Heart right ventricle (tissue), 16 donors: Measurements from ENCODE around the gene MMP28. TPM values are rescaled to one million over a fixed set of nuclear protein-coding genes. Genes with fewer than 3 reads are reported as not detected.

Experiments used
- ATAC-seq, 8 donors: fragments of 200-7000 bp; cut with Tn5 transposase; one replicate each; pipeline ENCODE4 v1.9.1; 2020; ENCODE audit warnings: mild to moderate bottlenecking in 8 of 8, moderate library complexity in 8 of 8, moderate number of reproducible peaks in 1 of 8
- DNase-seq, 2 donors: peaks; one replicate each; pipeline ENCODE4 v3.0.0-alpha.2; 2020
- H3K27ac ChIP-seq, 10 donors: fragments of 200-600 bp; sonication (generic) in 2 of 10; one replicate each; pipeline versions ENCODE4 v1.5.0 to v1.8.0; 2020 to 2022; ENCODE audit warnings: mild to moderate bottlenecking in 3 of 10
- H3K27me3 ChIP-seq, 7 donors: fragments of 200-600 bp; one replicate each; pipeline ENCODE4 v1.8.0; 2021 to 2022; ENCODE audit warnings: mild to moderate bottlenecking in 2 of 7
- H3K36me3 ChIP-seq, 9 donors: fragments of 200-600 bp; sonication (generic) in 1 of 9; one replicate each; pipeline versions ENCODE4 v1.5.0 to v1.8.0; 2020 to 2022; ENCODE audit warnings: mild to moderate bottlenecking in 2 of 9
- H3K4me1 ChIP-seq, 9 donors: fragments of 200-600 bp; sonication (generic) in 1 of 9; one replicate each; pipeline versions ENCODE4 v1.5.0 to v1.8.0; 2020 to 2022; ENCODE audit warnings: mild to moderate bottlenecking in 4 of 9
- H3K4me3 ChIP-seq, 10 donors: fragments of 200-600 bp; sonication (generic) in 2 of 10; one replicate each; pipeline versions ENCODE4 v1.5.0 to v1.8.0; 2020 to 2022; ENCODE audit warnings: mild to moderate bottlenecking in 7 of 10, moderate library complexity in 2 of 10
- H3K9me3 ChIP-seq, 11 donors: fragments of 200-600 bp in 10 of 11; sonication (generic) in 2 of 11; one replicate each; pipeline versions ENCODE4 v1.5.0 to v1.8.0; 2013 to 2022; ENCODE audit warnings: mild to moderate bottlenecking in 2 of 11, control low read depth in 1 of 11, moderate library complexity in 1 of 11
- CTCF ChIP-seq, 9 donors: fragments of 200-600 bp; sonication (generic) in 2 of 9; IDR thresholded peaks; one replicate each; pipeline versions ENCODE4 v1.5.0 to v1.8.0; 2021 to 2022; ENCODE audit warnings: antibody characterized with exemption in 9 of 9, mild to moderate bottlenecking in 5 of 9, moderate library complexity in 1 of 9
- WGBS, 2 donors: extraction: QIAGEN DNeasy Blood & Tissue Kit; methylation state at CpG; one replicate each; pipeline ENCODE4 v1.1.7; 2013; ENCODE audit warnings: inconsistent platforms in 1 of 2; 5-methylcytosine and 5-hydroxymethylcytosine counted together
- intact Hi-C, 10 donors: fragments of 100-400 bp; cut with DNase I; formaldehyde crosslinking; loops; one replicate each; pipeline versions ENCODE4 v1.11.1 to v1.14.2; 2022
- polyA plus RNA-seq, 2 donors: library from polyadenylated mRNA; stranded (reverse); fragments of 200-250 nt; gene quantifications; one replicate each; pipeline ENCODE4 v1.2.3, GENCODE V29; 2013
- total RNA-seq, 10 donors: library from RNA; stranded (reverse); fragmentation: NEBNext Ultra II Directional in 3 of 10; extraction: Animal tissue kit (Norgen Biotek cat#: 25700) in 3 of 10; gene quantifications; one replicate each; pipeline versions ENCODE4 v1.2.1 to v1.2.4, GENCODE V29; 2021 to 2023
- donor health status: Arrhythmogenic right ventricular cardiomyopathy.
- donor health status: ischemic (EF 13 %, LVEDD 7.1; RV severe dilation, severe dysfunction).
- donor health status: healthy with polysubstance abuse.
- donor health status: DM: no; HTN: yes; CAD: no.
- donor health status: DM: no; HTN: no; CAD: no.
- donor health status: ischemic (EF 25% LVEDD 6.9; RV normal size, moderate dysfunction).
- donor health status: ischemic (EF 25% LVEDD 5.7; RV mildly dilated, moderate dysfunction).
- donor health status: healthy.
- donor health status: DM: yes; HTN: yes; CAD: no.
- donor health status: Ischemic cardiomyopathy.
- donor health status: ischemic (EF 35%, LVEDD 5.7; RV mildly dilated, moderate dysfunction).
- donor health status: nonischemic (EF 11% LVEDD 7.7; RV severe dilation, severe dysfunction).
- donor health status: DM: yes; HTN: yes; CAD: no.
- donor health status: PGD.
- donor health status: ischemic (EF 29% LVEDD 5.4; RV normal size, mild dysfunction).
- donor health status: nonischemic (EF 23%, LVEDD 6.1; RV moderate dilation, normal function).

MMP28 gene
- total and polyA plus RNA-seq, 12 donors: 1.4 to 7.4 (median 2.3) TPM

GRCh38 chr17:35750526-35751395 is 44.7 kb downstream of the MMP28 start:
- Histone ChIP-seq H3K27ac (no peak overlapping the region), H3K4me1 (peaks cover 0 to 23% (median 9%) of the 10 kb centered on the region in 9 donors), H3K27me3 (peaks cover 0 to 51% (median 34%) of the 10 kb centered on the region in 7 donors), H3K36me3 (no peaks in the 10 kb centered on the region), H3K9me3 (no peaks in the 10 kb centered on the region), H3K4me3 (no peak overlapping the region)
- DNase-seq (no peak), ATAC-seq (no peak)
- WGBS, 2 donors: 75% methylated on average over 10 of the region's 10 CpGs
- intact Hi-C loops: loop anchor here in 2 of 10 donors (2.0 to 5.0 kb wide), 2 partner anchors 90 to 148 kb away; no protein-coding TSS in a partner anchor
- no peak for TF ChIP-seq CTCF (IDR thresholded peaks at IDR 0.05)

- intact Hi-C loops: loop anchor here (2.0 to 10.0 kb wide), 10 partner anchors 87 to 585 kb away; no protein-coding TSS in a partner anchor
- no peaks in the 10 kb centered on the region for H3K36me3 ChIP-seq
- peak overlapping the region in 1 of 10 donors; percentile 15 for H3K4me3 ChIP-seq
- no peak overlapping the region for H3K27ac ChIP-seq
- peaks cover 0 to 23% (median 9%) of the 10 kb centered on the region in 9 donors for H3K4me1 ChIP-seq
- no peak for TF ChIP-seq CTCF (IDR thresholded peaks at IDR 0.05)
- H3K27me3 ChIP-seq: peaks cover 0 to 54% (median 34%) of the 10 kb centered on the region in 7 donors
- WGBS, 2 donors: 5 to 8% methylated on average over 35 of the region's 35 CpGs
- no peaks in the 10 kb centered on the region for H3K9me3 ChIP-seq
- ATAC-seq (no peak), DNase-seq (no peak)
Measured at GRCh38 chr17:35749560-35750412, 45.7 kb downstream of the MMP28 start.

GRCh38 chr17:35748979-35749378 is 46.5 kb downstream of the MMP28 start:
- no peak overlapping the region for H3K4me3 ChIP-seq
- no peaks in the 10 kb centered on the region for H3K36me3 ChIP-seq
- ATAC-seq (no peak), DNase-seq (no peak)
- H3K27ac ChIP-seq: no peak overlapping the region
- 79 to 92% methylated on average over 6 of the region's 6 CpGs for WGBS, 2 donors
- H3K4me1 ChIP-seq: peaks cover 0 to 23% (median 9%) of the 10 kb centered on the region in 9 donors
- H3K9me3 ChIP-seq: no peaks in the 10 kb centered on the region
- peaks cover 0 to 60% (median 38%) of the 10 kb centered on the region in 7 donors for H3K27me3 ChIP-seq
- intact Hi-C loops: loop anchor here (2.0 to 10.0 kb wide), 8 partner anchors 87 to 584 kb away; no protein-coding TSS in a partner anchor
- no peak for TF ChIP-seq CTCF (IDR thresholded peaks at IDR 0.05)

GRCh38 chr17:35748341-35748841 is 47.0 kb downstream of the MMP28 start:
- intact Hi-C loops: loop anchor here (2.0 to 10.0 kb wide), 8 partner anchors 86 to 584 kb away; no protein-coding TSS in a partner anchor
- Histone ChIP-seq H3K9me3 (no peaks in the 10 kb centered on the region), H3K4me3 (no peak overlapping the region), H3K36me3 (no peaks in the 10 kb centered on the region), H3K27me3 (peaks cover 0 to 60% (median 43%) of the 10 kb centered on the region in 7 donors), H3K27ac (no peak overlapping the region), H3K4me1 (peaks cover 0 to 23% (median 9%) of the 10 kb centered on the region in 9 donors)
- 35 to 38% methylated on average over 4 of the region's 4 CpGs for WGBS, 2 donors
- no peak for TF ChIP-seq CTCF (IDR thresholded peaks at IDR 0.05)
- peak in 5 of 8 donors; percentile 3 to 62 (median 50) for ATAC-seq
- DNase-seq: no peak
